ENCODE data around the gene AP1G1.

AP1G1 gene

DNA sequence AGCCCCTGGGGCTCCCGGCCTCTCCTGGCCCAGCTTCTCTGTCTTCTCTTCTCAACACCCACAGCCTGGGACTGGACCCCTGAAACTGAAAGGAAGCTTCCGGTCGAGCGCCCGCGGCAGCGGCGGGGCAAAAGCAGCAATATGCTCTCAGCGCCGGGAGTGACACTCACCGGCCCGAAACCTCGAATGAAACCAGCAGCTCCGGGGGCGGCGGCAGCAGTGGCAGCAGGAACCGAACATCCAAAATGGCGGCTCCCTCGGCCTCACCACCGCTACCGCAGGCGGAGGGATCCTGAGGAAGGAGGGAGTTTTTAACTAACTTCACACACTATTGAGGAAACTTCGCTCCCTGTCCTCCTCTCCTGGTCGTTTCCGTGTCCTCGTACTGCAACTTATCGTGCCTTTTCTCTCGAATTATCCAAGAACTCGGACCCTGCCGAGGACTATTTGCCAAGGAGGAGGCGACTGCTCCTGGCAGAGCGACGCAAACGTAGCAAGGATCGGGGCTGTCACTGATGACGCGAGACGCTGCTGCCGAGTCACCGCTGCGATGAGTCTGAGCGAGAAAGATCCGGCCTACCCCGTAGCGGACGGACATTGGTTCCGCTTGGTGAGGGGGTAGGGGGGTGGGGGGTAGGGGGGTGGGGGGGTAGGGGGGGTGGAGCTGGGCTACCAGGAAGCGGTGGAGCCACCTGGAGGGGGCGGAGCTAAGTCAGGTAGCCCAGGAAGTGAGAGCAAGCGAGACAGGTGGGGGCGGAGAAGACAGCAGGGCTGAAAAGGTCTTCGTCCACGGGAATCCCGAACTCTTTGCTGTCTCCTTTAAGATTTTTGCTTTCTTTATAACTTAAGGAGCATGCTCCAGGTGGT is at the start of gene AP1G1:
AP1G1 (minus strand) TSS at position 242 of the 867 bp plus-strand sequence. CDS start 19,355 bp downstream, outside the sequence.
- Mint-ChIP-seq H3K36me3 (peaks cover 5% of the 10 kb centered on the region), H3K27me3 (no peaks in the 10 kb centered on the region), H3K9me3 (no peaks in the 10 kb centered on the region), H3K27ac (peak within 1 kb of the TSS; percentile 100), H3K4me3 (peak within 1 kb of the TSS; percentile 99), H3K4me1 (peaks cover 39% of the 10 kb centered on the region)

DNA sequence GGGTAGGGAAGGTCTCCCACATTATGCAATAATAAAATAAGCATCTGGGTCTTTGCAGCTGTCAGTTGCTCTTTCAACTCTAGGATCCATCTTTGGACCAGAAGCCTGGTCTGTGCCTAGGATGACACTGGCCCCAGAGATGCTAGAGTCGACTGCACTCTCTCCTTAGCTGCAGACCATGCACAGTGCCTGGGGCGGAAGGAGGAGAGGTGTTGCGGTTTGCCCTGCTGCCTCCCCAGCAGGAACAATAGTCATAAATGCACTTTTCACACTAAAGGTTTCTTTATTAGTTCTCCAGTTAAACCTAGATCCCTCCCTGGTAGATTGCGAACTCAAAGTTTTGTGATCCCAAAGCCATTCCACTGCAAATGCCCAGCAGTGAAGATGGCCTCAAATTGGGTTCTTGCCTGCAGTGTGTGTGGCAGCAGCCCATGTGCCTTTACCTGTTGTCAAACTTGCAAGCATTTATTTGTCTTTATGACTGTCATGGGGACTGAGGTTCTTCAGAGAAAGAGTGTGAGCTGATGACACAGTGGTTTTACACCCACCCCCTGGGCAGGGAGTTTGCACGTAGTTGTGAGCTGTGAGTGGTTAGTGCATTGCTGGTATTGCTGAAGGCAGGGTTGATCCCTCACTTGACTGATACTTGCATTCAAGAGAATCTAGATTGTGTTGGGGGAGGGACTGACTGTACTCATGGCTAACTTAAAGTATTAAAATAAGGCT is 47.5 kb upstream of the AP1G1 start:
- Mint-ChIP-seq H3K4me1 (peaks cover 71% of the 10 kb centered on the region), H3K4me3 (no peak overlapping the region)

DNA sequence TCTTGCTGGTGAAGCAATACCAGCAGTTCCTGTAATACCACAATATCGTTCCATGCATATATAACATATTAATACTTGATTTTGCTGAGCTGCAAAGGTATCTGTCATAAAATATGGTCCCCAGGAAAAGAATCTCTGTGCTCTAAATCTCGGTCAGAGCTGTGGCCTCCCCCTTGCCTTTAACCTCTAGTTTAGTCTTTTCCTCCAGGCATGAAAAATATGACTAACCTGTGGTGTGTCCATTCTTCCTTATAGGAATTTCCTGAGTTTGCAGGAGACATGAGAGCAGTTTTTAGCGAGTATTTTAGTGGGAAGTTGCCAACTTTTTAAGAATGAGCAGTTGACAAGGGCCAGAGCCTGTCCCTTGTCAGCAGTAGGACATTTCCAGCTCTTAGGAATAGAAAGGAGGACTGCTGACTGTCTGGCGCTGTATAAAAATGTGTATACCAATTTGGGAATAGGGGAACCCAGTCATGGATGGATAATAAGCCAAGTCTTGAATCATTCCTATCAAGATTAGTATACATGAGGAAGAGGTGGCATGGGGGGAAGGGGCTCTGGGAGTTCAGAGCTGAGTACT is 45.8 kb upstream of the AP1G1 start:
- Mint-ChIP-seq H3K27ac (no peak overlapping the region), H3K27me3 (no peaks in the 10 kb centered on the region), H3K36me3 (peaks cover 8% of the 10 kb centered on the region), H3K9me3 (no peaks in the 10 kb centered on the region), H3K4me1 (peaks cover 76% of the 10 kb centered on the region), H3K4me3 (no peak overlapping the region)

More for the DNA sequence above, 47.5 kb upstream of the AP1G1 start:
- Mint-ChIP-seq H3K27me3 (no peaks in the 10 kb centered on the region), H3K27ac (no peak overlapping the region), H3K9me3 (no peaks in the 10 kb centered on the region), H3K36me3 (peaks cover 3% of the 10 kb centered on the region)

DNA sequence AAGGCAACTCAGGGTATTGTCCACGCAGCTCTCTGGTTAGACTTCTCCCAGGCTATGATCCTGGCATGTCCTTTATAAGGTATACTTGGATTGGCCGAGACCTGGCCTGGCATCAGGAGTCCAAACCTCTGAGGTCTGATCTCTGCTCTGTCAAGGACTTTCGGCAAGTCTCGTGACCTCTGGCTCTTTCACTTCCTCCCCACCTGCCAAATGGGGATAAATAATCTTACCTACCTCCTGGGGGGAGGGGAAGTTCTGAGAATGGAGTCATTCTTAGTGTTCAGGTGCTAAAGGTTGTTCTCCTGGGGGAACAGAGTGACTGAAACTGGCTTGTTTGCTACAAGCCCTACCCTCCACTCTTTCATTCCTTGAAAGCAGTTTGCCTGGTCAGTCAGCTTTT is 44.8 kb upstream of the AP1G1 start:
- H3K36me3 Mint-ChIP-seq, result peaks cover 10% of the 10 kb centered on the region
- peak overlapping the region; percentile 30 for H3K27ac Mint-ChIP-seq
- H3K4me1 Mint-ChIP-seq, result peaks cover 75% of the 10 kb centered on the region
- H3K4me3 Mint-ChIP-seq, result no peak overlapping the region
- H3K27me3 Mint-ChIP-seq, result no peaks in the 10 kb centered on the region
- no peaks in the 10 kb centered on the region for H3K9me3 Mint-ChIP-seq

DNA sequence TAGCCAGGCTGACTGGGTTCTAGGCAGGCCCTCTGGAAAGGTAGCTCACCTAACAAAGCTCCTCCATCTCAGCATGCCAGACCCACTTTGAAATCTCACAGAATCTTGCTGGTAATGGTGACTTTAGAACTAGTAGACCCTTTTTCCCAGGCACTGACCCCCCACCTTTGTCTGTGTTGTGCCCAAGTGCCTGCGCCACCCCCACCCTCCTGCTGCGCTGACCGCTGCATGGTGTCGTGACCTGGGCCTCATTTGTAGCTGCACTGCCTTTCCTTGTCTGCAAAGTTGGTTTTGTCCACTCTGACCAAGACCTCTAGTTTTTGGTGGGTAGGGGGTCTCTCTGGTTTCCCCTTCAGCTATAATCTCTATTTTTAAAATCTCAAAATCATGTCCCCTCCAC is 43.9 kb upstream of the AP1G1 start:
- Mint-ChIP-seq H3K4me1 (peaks cover 83% of the 10 kb centered on the region), H3K36me3 (peaks cover 15% of the 10 kb centered on the region), H3K27ac (no peak overlapping the region)

DNA sequence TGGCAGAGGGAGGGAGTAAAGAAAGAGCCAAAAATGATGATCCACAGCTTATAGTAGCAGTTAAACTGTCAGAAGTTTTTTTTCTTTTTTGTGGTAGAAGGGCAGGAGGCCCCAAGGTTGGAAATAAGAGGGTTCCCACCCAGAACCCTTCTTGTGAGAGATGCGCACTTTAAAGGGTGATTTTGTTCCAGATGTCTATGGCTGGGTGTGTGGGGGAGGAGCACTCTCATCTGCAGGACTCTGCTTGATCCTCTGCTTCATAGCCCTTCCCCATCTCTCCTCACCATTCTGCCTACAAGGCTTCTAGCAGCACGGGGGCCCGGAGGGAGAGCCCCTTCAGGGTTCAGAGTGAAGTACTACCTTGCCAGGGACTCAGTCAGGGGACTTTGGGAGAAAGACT is 43.5 kb upstream of the AP1G1 start:
- H3K27me3 Mint-ChIP-seq, result no peaks in the 10 kb centered on the region
- peaks cover 15% of the 10 kb centered on the region for H3K36me3 Mint-ChIP-seq
- H3K27ac Mint-ChIP-seq, result peak overlapping the region; percentile 23
- peaks cover 83% of the 10 kb centered on the region for H3K4me1 Mint-ChIP-seq
- H3K4me3 Mint-ChIP-seq, result no peak overlapping the region
- no peaks in the 10 kb centered on the region for H3K9me3 Mint-ChIP-seq

More for the DNA sequence above, 43.9 kb upstream of the AP1G1 start:
- Mint-ChIP-seq H3K27me3 (no peaks in the 10 kb centered on the region), H3K4me3 (no peak overlapping the region), H3K9me3 (no peaks in the 10 kb centered on the region)

DNA sequence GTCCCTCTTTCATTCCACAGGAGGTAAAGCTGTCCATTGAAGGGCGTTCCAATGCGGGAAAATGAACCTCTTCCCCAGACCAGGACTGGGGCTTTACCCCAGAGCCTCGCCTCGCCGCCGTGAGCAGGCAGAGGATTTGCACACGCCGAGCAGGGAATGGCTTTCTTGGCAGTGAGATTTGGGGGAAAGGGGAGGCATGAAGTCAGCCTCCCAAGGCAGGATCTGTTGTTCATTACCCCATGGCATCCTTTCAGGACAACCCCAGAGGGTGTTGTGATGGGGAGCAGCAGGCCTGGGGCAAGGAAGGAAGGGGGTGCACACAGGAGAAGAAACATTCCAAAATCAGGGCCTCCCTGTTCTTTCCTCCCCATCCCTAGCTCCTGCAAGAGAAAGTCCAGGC is 43.1 kb upstream of the AP1G1 start:
- Mint-ChIP-seq H3K27me3 (no peaks in the 10 kb centered on the region), H3K9me3 (no peaks in the 10 kb centered on the region), H3K36me3 (peaks cover 15% of the 10 kb centered on the region), H3K4me1 (peaks cover 83% of the 10 kb centered on the region), H3K4me3 (no peak overlapping the region), H3K27ac (peak overlapping the region; percentile 23)

DNA sequence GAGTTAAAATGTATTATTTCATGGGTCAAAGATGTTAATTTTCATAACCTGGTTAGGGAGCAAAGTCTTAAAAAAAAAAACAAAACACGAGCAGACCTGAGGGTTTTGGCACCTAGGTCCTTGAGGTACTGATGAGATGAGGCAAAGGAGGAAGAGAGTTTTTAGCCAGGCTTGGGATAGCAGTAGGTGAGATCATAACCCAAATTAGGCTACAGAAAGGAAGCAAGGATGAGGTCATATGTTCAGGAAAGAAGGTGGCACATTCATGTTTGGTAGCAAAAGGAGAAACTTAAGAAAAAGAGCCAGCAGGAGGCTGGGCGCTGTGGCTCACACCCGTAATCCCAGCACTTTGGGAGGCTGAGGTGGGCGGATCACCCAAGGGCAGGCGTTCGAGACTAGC is 40.0 kb upstream of the AP1G1 start:
- H3K4me3 Mint-ChIP-seq, result no peak overlapping the region
- H3K27ac Mint-ChIP-seq, result no peak overlapping the region
- peaks cover 63% of the 10 kb centered on the region for H3K4me1 Mint-ChIP-seq
- no peaks in the 10 kb centered on the region for H3K9me3 Mint-ChIP-seq
- peaks cover 15% of the 10 kb centered on the region for H3K36me3 Mint-ChIP-seq
- no peaks in the 10 kb centered on the region for H3K27me3 Mint-ChIP-seq

DNA sequence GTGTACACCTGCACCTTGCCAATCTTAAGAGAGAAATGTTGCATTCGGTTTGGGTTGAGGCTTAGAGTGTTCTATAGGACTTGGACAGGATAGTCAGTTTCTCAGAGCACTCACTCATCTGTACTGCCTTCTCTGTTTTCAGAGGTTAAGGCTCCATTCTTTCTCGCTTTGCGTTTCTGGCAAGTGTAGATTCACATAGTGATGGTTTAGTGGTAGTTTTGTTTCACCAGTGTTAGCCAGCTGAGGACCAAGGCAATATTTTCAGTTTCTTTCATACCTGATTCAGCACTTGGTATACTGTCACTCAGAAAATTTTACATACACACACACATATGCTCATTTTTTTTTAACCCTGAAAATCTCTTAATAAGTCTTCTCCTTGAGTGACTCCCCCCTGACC is 38.5 kb upstream of the AP1G1 start:
- no peaks in the 10 kb centered on the region for H3K27me3 Mint-ChIP-seq
- H3K4me3 Mint-ChIP-seq, result peak overlapping the region; percentile 94
- H3K4me1 Mint-ChIP-seq, result peaks cover 53% of the 10 kb centered on the region
- H3K27ac Mint-ChIP-seq, result peak overlapping the region; percentile 88
- H3K36me3 Mint-ChIP-seq, result peaks cover 15% of the 10 kb centered on the region
- no peaks in the 10 kb centered on the region for H3K9me3 Mint-ChIP-seq

DNA sequence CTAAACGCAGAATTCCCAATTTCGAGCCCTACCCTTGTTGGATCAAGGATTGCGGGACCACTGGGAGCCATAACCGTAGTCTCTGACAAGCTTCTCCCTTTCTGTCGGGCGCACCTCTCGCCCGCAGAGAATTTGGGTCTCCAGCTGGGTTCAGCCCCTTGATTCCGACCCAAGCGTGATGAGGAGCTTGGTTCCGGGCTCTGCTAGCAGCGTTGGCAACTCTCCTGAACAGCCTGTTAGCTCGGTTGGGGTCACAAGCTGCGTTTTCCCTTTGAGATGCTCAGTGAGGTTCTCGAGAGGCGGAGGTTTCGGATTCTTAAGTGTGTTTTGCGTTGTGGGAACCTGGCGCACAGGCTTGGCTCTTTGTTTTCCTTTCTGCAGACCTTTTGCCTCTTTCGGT is 37.8 kb upstream of the AP1G1 start:
- Mint-ChIP-seq H3K4me1 (peaks cover 50% of the 10 kb centered on the region), H3K9me3 (no peaks in the 10 kb centered on the region), H3K27ac (peak overlapping the region; percentile 88), H3K27me3 (no peaks in the 10 kb centered on the region), H3K4me3 (peak overlapping the region; percentile 94), H3K36me3 (peaks cover 15% of the 10 kb centered on the region)

DNA sequence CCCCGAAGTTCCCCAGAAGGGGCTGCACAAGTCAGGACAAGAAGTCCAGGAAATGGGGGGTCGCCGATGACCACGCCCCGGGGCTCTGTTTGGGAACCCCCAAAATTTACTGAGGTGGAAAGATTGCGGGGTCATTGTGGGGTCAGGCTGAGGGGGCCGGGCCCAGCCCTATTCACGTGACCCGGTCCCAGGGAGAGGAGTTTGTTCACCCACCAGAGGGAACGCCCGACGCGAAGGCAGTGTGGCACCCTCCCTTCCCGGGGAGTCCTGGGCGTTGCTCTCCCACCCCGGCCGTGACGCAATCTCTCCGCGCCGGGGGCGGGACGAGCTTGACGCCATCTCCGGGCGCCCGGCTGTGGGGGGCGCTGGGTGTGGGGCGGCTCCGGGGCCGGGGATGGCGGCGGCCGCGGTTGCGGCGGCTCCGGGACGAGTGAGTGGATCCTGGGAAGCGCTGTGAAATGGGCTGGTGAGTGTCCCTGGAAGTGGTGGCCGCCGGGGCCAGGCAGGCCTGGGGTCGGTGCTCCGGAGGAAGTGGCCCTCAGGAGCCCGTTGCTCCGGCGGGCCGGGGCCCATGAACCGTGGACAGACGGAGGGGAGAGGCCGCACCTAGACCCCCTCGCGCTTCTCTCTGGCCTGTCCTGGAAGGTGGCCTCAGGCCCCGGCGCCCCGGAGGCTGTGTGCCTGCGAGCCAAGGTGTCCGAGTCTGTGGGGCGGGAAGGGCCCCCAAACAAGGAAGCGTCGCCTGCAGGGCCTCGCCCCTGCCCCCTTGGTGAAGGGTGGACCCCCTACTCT is 37.2 kb upstream of the AP1G1 start, which contains the start of gene ATXN1L:
ATXN1L (plus strand) TSS at position 338 of the 792 bp plus-strand sequence. CDS start 3,765 bp downstream, outside the sequence.
- Mint-ChIP-seq H3K4me1 (peaks cover 47% of the 10 kb centered on the region), H3K4me3 (peak within 1 kb of the TSS; percentile 94), H3K27me3 (no peaks in the 10 kb centered on the region), H3K27ac (peak within 1 kb of the TSS; percentile 95), H3K36me3 (peaks cover 15% of the 10 kb centered on the region), H3K9me3 (no peaks in the 10 kb centered on the region)

DNA sequence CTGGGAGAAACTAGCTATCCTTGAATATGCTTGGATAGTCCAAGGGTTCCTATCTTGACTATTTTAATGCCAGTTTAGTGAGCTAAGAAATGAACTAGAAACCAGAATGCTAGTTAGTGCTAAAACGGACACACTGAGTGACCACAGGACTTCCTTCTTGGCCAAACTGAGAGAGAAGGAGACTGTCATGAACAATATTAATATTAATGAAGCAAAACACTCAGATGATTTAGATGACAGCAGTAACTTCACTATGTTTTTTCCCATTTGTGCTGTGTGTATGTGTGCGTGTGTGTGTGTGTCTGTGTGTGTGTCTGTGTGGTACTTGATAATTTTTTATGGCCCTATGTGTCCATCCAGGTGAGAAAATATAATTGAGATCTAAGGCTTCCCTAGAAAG is 34.9 kb upstream of the AP1G1 start:
- no peak overlapping the region for H3K4me3 Mint-ChIP-seq
- H3K4me1 Mint-ChIP-seq, result peaks cover 35% of the 10 kb centered on the region
- H3K27ac Mint-ChIP-seq, result no peak overlapping the region
- peaks cover 6% of the 10 kb centered on the region for H3K36me3 Mint-ChIP-seq
- no peaks in the 10 kb centered on the region for H3K27me3 Mint-ChIP-seq
- H3K9me3 Mint-ChIP-seq, result no peaks in the 10 kb centered on the region

DNA sequence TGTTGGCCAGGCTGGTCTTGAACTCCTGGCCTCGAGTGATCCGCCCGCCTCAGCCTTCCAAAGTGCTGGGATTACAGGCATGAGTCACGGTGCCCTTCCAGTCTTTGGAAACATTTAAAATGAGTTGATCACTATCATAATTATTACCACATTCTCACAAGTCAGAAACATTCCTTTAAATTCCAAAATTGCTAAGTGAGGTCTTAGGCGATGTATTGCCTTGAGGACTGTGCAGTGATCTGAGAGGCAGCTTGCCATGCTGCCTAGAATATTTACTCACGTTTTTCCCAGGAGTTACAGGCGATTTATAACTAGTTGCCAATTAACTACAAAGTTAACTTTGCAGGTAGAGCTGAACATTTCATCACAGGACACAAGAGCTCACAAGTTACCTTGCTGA is 31.4 kb upstream of the AP1G1 start:
- Mint-ChIP-seq H3K4me1 (peaks cover 10% of the 10 kb centered on the region), H3K4me3 (no peak overlapping the region), H3K27ac (no peak overlapping the region), H3K36me3 (no peaks in the 10 kb centered on the region), H3K9me3 (no peaks in the 10 kb centered on the region), H3K27me3 (no peaks in the 10 kb centered on the region)

DNA sequence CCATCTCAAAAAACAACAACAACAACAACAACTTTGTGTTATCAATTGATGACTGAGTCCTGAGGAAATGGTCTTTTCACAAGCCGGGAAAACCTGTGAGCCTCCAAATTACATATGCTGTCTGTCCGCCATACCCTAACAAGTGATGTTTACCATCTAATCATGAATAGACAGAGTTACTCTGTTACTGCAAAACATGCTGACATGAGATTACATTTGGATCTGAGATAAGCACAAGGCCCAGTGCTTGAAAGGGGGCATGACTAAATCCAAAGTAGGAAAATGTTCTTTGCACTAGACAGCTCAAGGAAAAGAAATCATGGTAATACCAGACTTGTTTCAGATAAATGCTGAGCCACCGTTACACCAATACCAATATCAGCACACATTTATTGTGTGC is 28.5 kb upstream of the AP1G1 start:
- H3K36me3 Mint-ChIP-seq, result no peaks in the 10 kb centered on the region
- peaks cover 3% of the 10 kb centered on the region for H3K4me1 Mint-ChIP-seq

DNA sequence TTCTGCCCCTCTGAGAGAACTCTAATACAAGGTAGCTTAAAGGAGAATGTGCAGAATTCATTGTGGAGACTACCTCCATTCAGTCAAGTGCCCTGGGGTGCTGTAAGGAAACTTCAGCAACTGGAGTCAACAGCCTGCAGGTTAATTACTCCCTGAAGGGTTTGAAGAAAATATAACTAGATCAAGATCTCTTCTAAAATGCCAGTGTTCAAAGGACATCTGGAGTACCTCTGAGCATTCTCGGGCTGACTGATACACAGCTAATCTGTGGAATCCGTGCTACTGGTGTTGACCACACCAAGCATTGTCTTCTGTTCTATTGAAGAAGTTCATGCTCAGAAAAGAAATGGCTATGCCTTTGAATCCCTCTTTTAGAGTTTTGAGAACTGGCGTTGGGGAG is 25.7 kb upstream of the AP1G1 start:
- no peaks in the 10 kb centered on the region for H3K36me3 Mint-ChIP-seq
- H3K4me3 Mint-ChIP-seq, result no peak overlapping the region
- no peak overlapping the region for H3K27ac Mint-ChIP-seq
- H3K27me3 Mint-ChIP-seq, result no peaks in the 10 kb centered on the region
- no peaks in the 10 kb centered on the region for H3K9me3 Mint-ChIP-seq
- no peaks in the 10 kb centered on the region for H3K4me1 Mint-ChIP-seq

More for the DNA sequence above, 28.5 kb upstream of the AP1G1 start:
- Mint-ChIP-seq H3K9me3 (no peaks in the 10 kb centered on the region), H3K27me3 (no peaks in the 10 kb centered on the region), H3K27ac (no peak overlapping the region), H3K4me3 (no peak overlapping the region)
